GM23338 (cell line): Measurements from ENCODE around the gene MRPL27.

Source experiments
- CREB1 ChIP-seq: fragments of 250-450 bp; sonication (Bioruptor Pico); IDR thresholded peaks from 2 replicates; pipeline ENCODE4 v1.5.0; 2020; ENCODE audit warnings: low read depth, mild to moderate bottlenecking, moderate library complexity
- CTCF ChIP-seq, 2 experiments: fragments of 200-600 bp in 1 of 2; sonication (generic) in 1 of 2; conservative IDR thresholded peaks; 2 replicates each; pipeline versions ENCODE4 v1.5.1 to v1.6.1; 2016 to 2017; ENCODE audit warnings: antibody characterized with exemption in 2 of 2, low read depth in 2 of 2, mild to moderate bottlenecking in 2 of 2, moderate library complexity in 1 of 2
- EZH2 ChIP-seq: fragments of 200-600 bp; sonication (generic); IDR thresholded peaks from one replicate; pipeline ENCODE4 v1.8.0; 2017; ENCODE audit warnings: antibody characterized with exemption, mild to moderate bottlenecking, low read depth; ENCODE audit not compliant: unreplicated experiment
- EZH2phosphoT487 ChIP-seq: fragments of 200-600 bp; sonication (generic); IDR thresholded peaks from one replicate; pipeline ENCODE4 v1.8.1; 2018; ENCODE audit warnings: antibody characterized with exemption; ENCODE audit not compliant: unreplicated experiment
- NANOG ChIP-seq: IDR thresholded peaks from 2 replicates; pipeline ENCODE4 v1.6.1; 2016; ENCODE audit warnings: antibody characterized with exemption, borderline replicate concordance
- POLR2AphosphoS5 ChIP-seq: IDR thresholded peaks from 2 replicates; pipeline ENCODE4 v1.6.1; 2016; ENCODE audit warnings: antibody characterized with exemption, low read depth
- REST ChIP-seq: IDR thresholded peaks from one replicate; pipeline ENCODE4 v1.6.1; 2018; ENCODE audit warnings: antibody characterized with exemption; ENCODE audit not compliant: unreplicated experiment
- STAT1 ChIP-seq: IDR thresholded peaks from one replicate; pipeline ENCODE4 v1.6.1; 2016; ENCODE audit warnings: antibody characterized with exemption; ENCODE audit not compliant: unreplicated experiment

- TF ChIP-seq CTCF (conservative IDR thresholded peaks at IDR 0.05; ENCODE audit: low read depth in 2 of 2) (no peak), EZH2 (no peak), STAT1 (no peak), POLR2AphosphoS5 (no peak), REST (no peak), EZH2phosphoT487 (no peak), NANOG (no peak), CREB1 (CRISPR knock-in tag) (no peak)
Measured at GRCh38 chr17:50412188-50412732, 39.3 kb upstream of the MRPL27 start.
